Stimulated activated CD8-positive, alpha-beta memory T cell treated with anti-CD3 and anti-CD28 coated beads, Interleukin-15, amount 100 ng/mL, for 48 hours (primary cell): Measurements from ENCODE around the gene KIF17.
"Not testable (repeated sequence)": the region's sequence is repeated elsewhere in the genome, so short reads cannot be mapped to it uniquely, and the experiment has no call there.

Source experiments
- DNase-seq, 2 donors: peaks; one replicate each; pipeline ENCODE4 v3.0.0-alpha.2; 2020; ENCODE audit warnings: low read depth in 2 of 2

The KIF17 gene

DNA sequence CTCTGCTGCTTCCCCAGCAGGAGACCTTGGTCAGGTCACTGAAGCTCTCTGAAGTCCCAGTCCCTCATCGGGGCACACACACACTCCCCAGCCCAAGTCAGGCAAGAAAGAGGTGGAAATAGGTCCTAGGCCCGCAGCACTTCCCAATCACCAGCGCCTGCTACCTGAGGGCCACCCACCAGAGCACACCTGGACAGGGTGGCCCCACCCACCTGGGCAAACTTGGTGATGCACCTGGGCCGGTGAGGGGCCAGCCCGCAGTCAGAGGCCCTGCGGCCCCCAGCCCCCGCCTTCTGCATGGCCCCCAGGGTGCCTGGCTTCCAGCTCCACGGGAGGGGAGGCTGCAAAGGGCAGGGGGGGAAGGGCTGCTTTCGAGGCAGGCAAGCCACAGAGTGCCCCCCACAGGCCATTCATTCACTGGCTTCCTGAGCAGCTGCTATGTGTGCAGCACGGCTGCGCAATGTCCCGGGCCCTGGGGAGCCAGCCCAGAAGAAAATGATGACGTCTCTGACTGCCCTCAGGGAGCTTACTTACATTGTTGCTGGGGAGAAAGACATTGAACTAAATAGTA, 10.0 kb upstream of the KIF17 start:
- DNase-seq: no peak

DNA sequence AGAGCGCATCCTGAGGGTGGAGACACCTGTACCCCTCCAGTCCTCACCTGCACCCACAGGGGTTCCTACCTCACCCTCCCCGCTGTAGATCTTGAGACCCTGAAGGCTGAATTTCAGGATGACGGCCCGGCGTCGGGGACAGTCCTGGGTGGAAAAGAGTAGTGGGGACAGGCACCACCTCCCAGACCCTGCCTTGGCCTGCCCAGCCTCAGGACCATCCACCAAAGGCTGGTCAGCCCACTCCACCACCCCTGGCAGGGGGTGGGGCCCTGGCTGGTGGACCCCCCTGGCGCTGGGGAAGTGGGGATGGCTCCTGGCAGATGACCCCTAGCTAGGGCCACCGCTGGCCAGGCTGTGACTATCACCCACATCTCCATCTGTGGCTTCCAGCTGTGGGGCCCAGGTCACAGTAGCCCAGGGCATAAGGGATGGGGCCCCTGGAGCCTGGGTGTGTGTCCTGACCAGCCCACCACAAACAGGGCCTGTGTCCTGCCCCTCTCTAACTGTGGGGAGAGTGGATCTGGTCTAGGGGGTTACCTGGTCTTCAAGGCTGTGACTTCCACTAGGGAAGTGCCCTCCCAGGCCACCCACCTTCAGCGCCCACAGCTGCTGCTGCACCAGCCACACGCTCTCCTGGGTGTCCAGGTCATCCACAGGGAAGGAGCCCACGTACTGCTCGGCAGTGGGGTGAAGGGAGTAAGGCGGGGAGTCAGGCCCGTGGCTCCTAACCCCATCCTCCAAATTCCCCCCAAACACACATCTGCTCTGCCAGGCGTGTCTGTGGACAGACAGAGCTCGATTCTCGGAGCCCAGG, 9.3 kb upstream of the KIF17 start:
- DNase-seq: no peak

- no peak for DNase-seq
Observed at GRCh38 chr1:20726118-20726911, 8.5 kb upstream of the KIF17 start.

- no peak for DNase-seq
Observed at GRCh38 chr1:20725189-20726117, 7.6 kb upstream of the KIF17 start.

DNA sequence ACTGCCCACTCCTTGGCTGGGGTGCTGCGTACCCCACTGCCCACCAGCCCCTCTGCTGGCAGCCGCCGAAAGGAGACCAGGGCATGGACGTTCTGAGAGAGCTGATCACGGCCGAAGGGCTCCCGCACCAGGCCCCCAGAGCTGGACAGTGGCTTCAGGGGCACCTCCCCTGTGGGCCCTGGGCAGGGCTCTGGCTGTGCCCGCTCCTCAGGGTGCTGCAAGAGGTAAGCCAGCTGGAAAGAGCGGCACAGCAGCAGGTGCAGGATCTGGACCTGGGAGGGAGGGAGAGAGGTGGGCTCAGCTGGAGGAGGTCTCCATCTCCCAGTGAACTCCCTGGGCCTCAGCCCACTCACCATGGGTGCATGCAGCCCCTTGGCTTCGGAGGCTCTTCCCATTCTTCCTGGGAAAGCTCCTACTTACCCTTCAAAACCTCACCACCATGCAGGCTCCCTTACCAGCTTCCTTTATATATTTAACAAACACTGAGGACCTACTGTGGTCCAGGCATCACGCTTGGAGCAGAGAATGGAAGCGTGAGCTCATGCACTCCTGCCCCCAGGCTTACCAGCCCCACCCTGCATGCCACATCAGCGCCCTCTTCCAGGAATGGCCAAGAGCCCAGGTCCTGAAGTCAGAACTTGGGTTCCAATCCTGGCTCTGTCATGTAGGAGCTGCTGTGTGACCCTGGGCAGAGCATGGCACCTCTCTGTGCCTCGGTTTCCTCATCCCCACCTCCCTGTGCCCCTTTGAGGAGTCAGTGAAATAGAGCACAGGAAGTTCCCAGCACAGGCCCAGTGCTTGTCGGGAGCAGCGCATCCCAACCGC, 6.8 kb upstream of the KIF17 start:
- no peak for DNase-seq

DNA sequence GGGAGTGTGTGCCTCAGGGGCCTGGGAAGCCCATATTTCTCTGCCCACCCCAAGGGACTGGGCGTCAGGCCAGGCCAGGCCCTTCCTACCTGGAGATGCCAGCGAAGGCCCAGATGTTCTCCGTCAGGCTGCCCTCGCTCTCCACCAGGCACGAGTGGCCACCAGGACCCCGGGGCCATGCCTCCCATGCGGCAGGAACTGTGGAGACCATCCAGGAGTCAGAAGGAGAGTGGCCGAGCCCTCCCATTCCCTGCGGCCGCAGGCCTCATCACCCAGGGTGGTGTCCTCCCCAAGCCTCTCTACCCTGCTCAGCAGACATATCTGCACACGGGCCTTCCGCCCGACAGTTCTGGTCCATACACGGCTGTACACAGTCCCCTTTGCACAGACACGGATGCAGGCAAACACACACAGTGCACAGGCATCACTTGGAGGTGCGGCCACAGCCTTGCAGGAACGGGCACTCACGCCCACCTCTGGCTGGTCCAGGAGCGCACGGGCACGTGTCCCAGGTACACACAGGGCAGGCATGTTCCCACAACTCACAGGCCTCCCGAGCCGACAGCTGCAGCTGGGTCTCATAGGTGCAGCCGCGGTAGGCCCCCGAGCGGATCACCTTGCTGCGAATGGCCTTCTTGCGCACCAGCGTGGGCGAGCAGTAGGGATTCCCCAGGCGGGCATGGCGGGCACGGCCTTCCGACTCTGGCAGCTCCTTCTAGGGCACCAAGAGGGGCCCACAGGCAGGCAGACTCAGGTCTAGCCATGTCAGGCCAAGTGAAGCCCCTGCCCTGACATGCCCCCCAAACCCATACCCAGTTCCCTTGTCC, 5.9 kb upstream of the KIF17 start:
- no peak for DNase-seq

GRCh38 chr1:20723159-20723536, 5.3 kb upstream of the KIF17 start:
- no peak for DNase-seq

GRCh38 chr1:20721117-20722061, 3.6 kb upstream of the KIF17 start:
- DNase-seq: no peak

- no peak for DNase-seq
Observed at GRCh38 chr1:20720631-20721091, 2.9 kb upstream of the KIF17 start.

DNA sequence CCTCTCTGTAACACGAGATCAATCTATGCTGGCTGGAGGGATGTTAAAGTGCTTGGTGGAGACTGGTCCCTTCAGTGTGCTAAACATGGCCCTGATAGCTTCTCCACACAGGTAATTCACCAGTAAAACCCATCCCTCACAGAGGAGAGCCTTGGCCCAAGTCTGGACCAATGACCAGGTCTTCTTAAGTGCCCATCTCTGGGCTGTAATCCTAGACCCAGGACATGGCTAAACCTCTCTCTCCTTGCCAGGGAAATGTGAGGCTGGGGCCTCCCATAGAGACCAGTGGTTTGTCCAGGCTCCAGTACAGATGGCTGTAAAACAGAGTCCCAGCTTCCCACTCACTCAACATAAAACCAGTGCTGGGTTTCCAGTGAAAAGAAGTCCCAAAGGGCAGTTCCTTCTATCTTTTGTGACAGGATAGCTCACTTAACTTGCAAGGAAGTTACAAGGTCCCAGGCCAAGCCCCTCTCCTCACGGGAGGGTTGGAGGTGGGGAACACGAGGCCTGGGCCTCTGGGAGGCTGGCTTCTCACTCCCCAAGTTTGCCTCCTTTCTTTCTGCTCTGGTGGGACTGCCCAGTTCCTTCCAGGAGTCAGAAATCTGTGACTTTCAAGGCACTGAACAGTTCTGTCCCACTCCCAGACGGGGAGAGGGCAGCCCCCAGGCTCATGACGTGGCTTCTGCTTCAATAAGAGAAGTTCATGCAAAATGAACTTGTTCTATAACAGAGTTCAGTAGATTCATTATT, 2.2 kb upstream of the KIF17 start:
- no peak for DNase-seq

DNA sequence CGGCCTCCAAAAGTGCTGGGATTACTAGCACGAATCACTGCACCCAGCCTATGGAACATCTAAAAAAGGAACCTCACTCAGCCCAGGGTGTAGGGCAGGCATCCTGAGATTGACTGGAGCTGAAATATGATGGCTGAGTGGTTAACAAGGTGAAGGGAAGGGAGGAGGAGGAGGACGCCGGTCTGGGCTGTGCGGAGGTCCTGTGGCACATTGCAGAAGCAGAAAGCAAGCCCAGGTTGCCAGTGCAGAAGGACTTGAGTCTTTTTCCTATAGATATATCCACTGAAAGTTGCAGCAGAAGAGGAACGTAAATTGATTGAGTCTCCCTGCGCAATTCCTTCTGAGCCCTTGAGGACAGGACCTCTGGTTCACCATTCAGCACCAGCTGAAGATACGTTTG, 1.5 kb upstream of the KIF17 start:
- no peak for DNase-seq

GRCh38 chr1:20718343-20718882, 606 bp upstream of the KIF17 start:
- DNase-seq: not testable (repeated sequence)

GRCh38 chr1:20716232-20716631, 1.6 kb downstream of the KIF17 start:
- DNase-seq: no peak

GRCh38 chr1:20715406-20715805, 2.4 kb downstream of the KIF17 start:
- no peak for DNase-seq

GRCh38 chr1:20713440-20713839, 4.4 kb downstream of the KIF17 start:
- no peak for DNase-seq

GRCh38 chr1:20712215-20712577, 5.6 kb downstream of the KIF17 start:
- DNase-seq: no peak

DNA sequence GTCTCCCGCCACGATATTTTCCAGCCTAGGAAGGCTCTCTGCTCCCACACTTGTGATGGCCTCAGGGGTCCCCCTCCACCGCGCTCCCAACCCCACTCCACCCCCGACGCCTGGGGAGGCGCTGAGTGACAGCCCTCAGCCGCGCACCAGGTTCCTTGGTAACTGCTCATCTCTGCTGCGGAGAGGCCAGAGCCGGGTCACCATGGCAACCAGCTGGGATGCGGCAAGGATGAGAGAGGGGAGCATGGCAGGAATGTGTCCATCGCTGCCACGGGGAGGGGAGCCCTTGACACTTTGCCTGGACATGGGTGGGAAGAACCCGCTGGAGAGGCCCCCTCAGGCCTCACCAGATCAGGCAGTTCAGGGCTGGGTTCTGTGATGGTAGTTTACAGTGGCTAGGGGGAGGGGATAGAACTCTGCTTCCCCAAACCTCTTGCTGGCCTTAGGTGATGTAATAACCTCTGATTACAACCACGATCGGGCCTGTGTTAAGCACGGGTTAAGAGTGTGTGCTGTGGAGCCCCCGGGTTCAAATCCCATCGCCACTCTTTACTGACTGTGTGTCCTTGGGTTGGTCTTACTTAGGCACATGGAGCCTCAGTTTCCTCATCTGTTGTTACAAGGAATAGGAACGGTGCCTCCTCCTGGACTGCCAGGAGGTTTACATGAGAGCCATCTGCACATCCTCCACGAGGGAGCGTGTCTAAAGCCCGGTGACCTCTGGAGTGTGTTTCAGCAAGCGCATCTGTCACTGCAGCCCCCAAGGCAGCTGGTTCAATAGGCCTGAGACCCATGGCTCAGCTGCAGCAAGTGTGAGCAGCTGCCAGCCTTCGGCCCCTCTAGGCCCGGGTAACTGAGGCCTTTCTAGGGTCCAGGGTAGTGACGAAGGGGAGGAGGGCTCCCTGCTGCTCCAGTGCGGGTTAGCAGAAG, 6.3 kb downstream of the KIF17 start:
- DNase-seq: no peak
